Islet precursor cell (in vitro differentiated cells): ENCODE measurements around the gene TPD52L1.
A peak's percentile ranks its signal among the peaks of the same experiment; 100 is the strongest.
"Not testable (repeated sequence)": the region's sequence is repeated elsewhere in the genome, so short reads cannot be mapped to it uniquely, and the experiment has no call there.

Source experiments
- DNase-seq: peaks from one replicate; pipeline ENCODE4 v3.0.0-alpha.2; 2018

TPD52L1 gene

DNA sequence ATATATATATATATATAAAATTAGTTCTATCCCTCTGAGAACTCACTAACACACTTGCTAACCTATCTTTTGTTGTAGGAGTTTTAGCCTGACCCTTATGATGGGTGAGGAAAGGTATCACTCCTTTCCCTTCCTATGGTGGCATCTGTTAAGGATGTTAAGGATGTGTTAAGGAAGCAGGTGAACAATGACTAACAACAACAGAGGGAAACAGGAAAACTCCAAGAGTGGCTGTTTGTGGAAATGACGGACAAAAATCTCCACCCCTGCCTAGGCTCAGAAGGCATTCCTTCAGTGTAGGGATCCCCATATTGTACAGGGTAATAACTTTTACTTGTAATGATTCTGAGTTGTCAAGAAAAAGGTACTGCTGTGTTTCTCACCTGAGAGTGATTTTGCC, 8.8 kb upstream of the TPD52L1 start:
- no peak for DNase-seq

- no peak for DNase-seq
Observed at GRCh38 chr6:125149256-125150144, 4.1 kb upstream of the TPD52L1 start.

- DNase-seq = no peak
Observed at GRCh38 chr6:125151700-125152099, 1.9 kb upstream of the TPD52L1 start.

DNA sequence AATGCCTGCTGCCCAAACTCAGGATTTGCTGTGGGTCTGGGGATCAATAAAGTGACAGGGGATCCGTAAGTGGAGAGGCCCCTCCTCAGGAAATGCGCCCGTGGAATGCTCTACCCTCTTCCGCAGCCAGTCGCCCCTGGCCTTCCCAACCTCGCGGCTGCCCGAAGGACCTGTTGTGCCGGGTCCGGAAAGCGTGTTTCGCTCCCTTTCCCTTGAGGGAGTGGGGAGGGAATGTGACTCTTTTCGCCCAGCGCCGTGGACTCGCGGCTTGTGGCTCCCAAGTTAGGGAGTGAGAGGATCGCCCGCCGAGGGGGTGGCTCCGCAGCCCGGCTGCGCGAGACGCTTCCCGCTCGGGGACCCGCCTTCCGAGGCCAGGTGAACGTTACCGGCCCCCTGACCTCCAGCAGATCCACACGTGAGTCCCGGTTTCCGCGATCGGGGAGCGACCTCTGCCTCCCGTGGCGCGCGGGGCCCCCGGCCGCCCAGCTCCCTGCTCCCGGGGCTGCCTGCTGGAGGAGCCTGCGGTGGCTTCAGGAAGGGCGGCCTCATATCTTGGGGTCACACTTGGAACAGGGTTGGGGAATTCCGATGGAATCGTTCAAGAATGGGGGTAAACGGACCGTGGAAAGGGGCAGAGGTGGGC, 666 bp downstream of the TPD52L1 start:
- peak; percentile 66 for DNase-seq

DNA sequence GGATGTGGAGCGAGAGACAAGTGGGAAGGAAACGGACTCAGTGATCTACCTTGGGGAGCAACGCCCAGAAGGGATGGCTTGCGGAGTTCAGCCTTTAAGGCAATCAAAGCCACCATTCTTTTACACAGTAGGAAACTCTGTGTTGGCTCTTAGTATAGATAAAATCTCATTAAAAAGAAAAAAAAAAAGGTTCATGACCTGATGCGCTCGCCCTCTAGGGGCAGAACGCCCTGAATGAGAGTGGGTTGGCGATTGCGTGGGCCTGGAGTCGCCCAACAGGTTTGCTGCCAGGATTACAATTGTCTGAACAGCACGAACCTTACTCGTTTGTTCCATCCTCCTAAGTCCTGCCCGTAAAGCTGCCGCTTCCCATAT, 1.2 kb downstream of the TPD52L1 start:
- DNase-seq = peak; percentile 79

DNA sequence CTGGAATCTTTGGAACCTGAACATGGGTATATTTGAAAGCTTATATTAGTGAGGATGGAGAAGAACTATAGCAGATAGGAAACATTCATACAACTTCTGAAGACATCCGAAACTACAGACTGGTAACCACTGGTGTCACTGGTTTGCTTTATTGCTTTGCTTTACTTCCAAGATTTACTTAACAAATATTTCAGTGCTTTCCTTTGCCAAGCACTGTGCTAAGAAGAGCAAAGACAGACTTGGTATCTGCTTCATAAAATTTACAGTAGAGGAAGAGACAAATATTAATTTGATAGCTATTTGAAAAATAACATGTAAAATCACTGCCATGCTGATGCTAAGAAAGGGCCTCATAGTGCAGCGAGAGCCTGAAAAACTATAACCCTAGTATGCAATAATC, 1.8 kb downstream of the TPD52L1 start:
- no peak for DNase-seq

- DNase-seq = no peak
Observed at GRCh38 chr6:125156496-125156895, 2.9 kb downstream of the TPD52L1 start.

GRCh38 chr6:125157280-125157679, 3.7 kb downstream of the TPD52L1 start:
- no peak for DNase-seq

DNA sequence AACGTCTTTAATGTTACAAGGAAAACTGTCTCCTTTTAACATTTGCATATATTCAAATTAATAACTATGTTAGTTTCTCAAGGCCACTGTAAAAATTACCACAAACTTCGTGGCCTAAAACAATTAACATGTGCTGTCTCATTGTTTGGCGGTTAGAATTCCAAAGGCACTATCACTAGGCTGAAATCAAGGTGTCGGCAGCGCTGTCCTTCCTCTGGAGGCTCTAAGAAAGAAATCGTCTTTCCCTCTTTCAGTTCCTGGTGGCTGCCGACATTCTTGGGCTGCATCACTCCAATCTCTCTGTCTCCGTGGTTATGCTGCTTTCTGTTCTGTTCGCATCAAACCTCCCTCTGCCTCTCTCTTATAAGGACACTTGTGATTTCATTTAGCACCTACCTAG, 4.2 kb downstream of the TPD52L1 start:
- peak; percentile 42 for DNase-seq

GRCh38 chr6:125163339-125163738, 9.8 kb downstream of the TPD52L1 start:
- not testable (repeated sequence) for DNase-seq

GRCh38 chr6:125163811-125164210, 10.2 kb downstream of the TPD52L1 start:
- DNase-seq = no peak

DNA sequence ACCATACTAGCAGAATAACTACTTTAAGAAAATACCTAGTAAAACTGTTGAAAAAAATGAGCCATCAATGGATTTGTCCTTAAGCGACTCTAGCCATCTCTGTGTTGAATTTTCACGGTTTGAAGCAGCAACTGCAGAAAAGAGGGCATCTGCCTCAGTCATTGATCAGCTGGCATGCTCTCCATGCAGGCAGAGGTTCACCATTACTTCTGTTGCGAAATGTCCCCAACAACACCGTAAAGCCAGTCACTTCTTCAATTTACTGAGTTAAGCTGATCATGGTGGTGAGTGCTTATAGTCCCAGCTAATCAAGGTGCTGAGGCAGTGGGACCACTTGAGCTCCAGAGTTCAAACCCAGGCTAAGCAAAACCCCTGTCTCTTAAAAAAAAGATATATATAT, 11.1 kb downstream of the TPD52L1 start:
- no peak for DNase-seq

GRCh38 chr6:125165256-125165655, 11.7 kb downstream of the TPD52L1 start:
- DNase-seq = no peak

GRCh38 chr6:125165776-125166175, 12.2 kb downstream of the TPD52L1 start:
- DNase-seq = no peak

DNA sequence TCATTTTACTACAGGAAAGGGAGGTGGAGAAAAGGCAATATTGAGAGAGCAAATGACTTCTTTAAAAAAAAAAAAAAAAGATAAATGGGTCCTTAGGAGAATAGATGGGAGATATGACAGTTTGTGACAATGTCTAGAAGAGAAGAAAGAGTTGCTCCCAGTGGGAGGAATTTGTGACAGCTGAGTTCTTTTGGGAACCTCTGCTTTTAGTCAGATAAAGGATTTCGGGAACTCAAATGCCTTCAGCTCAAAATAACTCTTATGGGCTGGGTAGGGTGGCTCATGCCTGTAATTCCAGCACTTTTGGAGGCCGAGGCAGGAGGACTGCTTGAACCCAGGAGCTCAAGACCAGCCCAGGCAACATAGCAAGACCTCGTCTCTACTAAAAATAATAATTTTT, 13.1 kb downstream of the TPD52L1 start:
- no peak for DNase-seq

DNA sequence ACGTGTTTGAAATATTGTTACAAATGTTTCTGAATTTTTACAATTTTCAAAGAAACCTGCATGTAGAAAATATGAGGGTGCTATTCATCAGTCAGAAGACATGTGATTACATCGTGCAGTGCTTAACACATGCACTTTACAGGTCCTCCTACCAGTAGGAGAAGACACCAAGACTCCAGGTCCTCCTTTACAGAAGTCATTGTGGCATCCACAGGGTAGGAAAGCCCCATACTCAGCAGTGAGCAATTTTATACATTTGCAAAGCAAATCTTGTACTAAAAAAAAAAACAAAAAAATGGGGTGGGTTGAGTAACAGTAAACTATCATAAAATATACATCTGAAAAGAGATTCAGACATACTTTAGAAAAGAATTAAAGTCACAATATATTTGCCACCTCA, 14.0 kb downstream of the TPD52L1 start:
- DNase-seq = no peak

DNA sequence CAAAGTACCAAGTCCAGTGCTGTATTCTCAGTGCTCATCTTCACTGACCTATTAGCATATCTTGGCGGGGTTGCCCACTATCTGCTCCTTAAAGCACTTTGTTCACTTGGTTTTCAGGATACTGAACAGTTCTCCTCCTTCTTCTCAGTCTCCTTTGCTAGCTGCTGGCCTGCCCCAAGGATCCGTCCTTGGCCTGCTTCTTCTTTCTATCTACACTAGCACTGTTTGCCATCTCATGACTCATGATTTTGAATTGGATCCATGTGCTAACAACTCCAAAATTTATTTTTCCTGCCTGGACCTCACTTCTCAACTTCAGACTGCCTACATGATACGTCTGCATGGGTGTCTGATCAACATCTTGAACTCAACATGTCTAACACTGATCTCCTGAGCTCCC, 15.5 kb downstream of the TPD52L1 start:
- no peak for DNase-seq

- no peak for DNase-seq
Observed at GRCh38 chr6:125169522-125169921, 15.9 kb downstream of the TPD52L1 start.

DNA sequence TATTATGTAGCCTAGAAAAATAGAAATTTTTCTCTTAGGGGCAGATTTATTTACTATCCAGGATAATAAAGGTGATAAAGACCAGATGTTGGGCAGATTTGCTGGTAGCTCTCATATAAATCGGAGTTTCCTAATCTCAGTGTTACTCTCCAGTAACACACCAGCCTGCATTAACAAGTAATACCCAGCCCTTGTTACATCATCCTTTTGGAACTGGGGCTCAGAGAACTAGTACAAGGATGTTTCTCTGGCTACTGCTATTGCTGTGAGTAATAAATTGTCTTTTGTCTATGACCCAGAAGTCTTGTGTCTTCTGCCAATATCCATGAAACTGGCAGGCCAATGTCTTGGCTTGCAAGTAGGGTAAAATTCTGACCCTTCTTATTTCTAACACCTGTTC, 16.8 kb downstream of the TPD52L1 start:
- no peak for DNase-seq

GRCh38 chr6:125173341-125174095, 19.9 kb downstream of the TPD52L1 start:
- no peak for DNase-seq

- no peak for DNase-seq
Observed at GRCh38 chr6:125174626-125175025, 21.1 kb downstream of the TPD52L1 start.

DNA sequence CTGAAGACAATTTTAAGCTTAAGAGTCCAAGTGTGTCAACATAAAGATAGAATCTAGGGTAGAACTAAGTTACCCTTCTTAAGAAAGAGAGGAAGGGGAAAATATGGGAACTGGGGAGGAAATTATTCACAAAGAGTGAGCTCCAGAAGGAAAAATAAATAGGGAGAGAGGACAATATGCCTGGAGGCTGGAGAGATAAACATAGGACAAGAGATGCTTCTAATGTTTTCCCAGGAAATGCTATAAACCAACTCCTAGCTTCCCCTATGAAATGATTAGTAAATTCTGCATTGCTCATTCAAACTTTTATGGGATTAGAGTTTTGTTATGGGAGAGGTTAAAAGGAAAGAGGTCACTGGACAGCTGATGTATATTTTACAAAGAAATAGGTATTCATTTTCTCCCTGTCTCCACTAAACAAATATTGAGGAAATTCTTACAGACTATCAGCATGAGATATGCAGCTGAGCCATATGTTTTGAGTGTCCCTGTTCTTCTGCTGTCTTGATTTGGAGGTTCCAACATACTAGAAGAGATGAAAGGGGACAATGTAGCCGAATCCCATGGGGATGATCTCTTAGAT, 22.0 kb downstream of the TPD52L1 start:
- DNase-seq = no peak

DNA sequence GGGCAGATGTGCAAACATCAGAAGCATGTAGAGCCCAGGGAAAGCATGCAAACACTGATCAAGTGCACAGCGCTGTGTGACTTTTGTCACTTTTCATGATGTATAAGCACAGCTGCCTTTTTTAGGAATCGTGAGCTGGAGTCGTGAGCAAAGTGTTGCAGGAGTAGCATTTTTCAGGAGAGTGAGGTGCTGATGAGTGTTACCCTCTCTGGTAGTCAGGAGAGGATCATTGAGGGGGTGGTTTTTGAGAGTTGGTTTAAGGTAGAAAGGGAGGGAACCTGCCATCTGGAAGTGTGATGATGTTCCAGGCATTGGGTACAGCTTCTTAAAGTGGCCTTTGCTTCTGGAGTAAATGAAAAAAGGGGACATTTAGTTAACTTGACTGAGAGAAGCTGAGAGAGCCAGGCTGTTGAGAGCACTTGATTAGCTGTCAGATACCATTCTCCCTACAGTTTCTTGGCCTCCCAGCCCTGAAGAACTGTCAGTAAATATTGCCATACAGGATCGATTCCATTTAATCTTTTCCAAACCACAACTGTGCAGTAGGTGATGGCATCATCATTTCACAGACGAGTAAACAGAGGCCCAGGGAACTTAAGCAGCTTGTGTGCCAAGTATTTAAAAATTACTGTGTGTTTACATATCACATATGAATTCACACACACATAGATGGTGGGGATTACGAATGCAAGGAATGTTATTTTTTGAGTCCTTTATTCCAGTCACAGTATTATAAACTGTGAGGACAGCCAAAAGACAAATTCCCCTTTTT, 28.9 kb downstream of the TPD52L1 start:
- DNase-seq = no peak
